Natural killer cell treated with Interleukin-12 subunit alpha and Interleukin-12 subunit beta and Interleukin-15 and Interleukin-18, amount 100 ng/mL, for 72 hours (primary cell): ENCODE measurements around the gene NBEAL2. TPM values are rescaled to one million over a fixed set of nuclear protein-coding genes. Genes with fewer than 3 reads are reported as not detected.
"Not testable (repeated sequence)": the region's sequence is repeated elsewhere in the genome, so short reads cannot be mapped to it uniquely, and the experiment has no call there.

Experiments
- ATAC-seq, 2 donors: fragments of 150-1000 bp; cut with Tn5 transposase in 1 of 2; sonication (Bioruptor Pico), chemical (Tn5 transposase) in 1 of 2; 2 replicates each; pipeline ENCODE4 v1.10.0; 2021
- DNase-seq: peaks from one replicate; pipeline ENCODE4 v3.0.0; 2022; ENCODE audit warnings: low spot score
- H3K27ac Mint-ChIP-seq, 2 donors: 1 replicate in 1 of 2; 2 replicates in 1 of 2; pipeline ENCODE4 v1.8.0; 2022; ENCODE audit warnings: mixed read lengths in 2 of 2, mild to moderate bottlenecking in 1 of 2, moderate library complexity in 1 of 2
- H3K27me3 Mint-ChIP-seq, 2 donors: 1 replicate in 1 of 2; 2 replicates in 1 of 2; pipeline ENCODE4 v1.8.0; 2022; ENCODE audit warnings: mixed read lengths in 2 of 2
- H3K36me3 Mint-ChIP-seq: one replicate; pipeline ENCODE4 v1.8.0; 2022; ENCODE audit warnings: mixed read lengths
- H3K4me1 Mint-ChIP-seq, 2 donors: 1 replicate in 1 of 2; 2 replicates in 1 of 2; pipeline ENCODE4 v1.8.0; 2022; ENCODE audit warnings: low read depth in 2 of 2, mixed read lengths in 2 of 2, mild to moderate bottlenecking in 1 of 2
- H3K4me3 Mint-ChIP-seq: one replicate; pipeline ENCODE4 v1.8.0; 2022; ENCODE audit warnings: mixed read lengths
- H3K9me3 Mint-ChIP-seq: 2 replicates; pipeline ENCODE4 v1.8.0; 2022; ENCODE audit warnings: mixed read lengths
- total RNA-seq, 2 donors: library from RNA; stranded (reverse); gene quantifications; one replicate each; pipeline ENCODE4 v1.2.3, GENCODE V29; 2022

The NBEAL2 gene
- total RNA-seq, 2 donors from 2014 or later = 121 to 255 TPM

DNA sequence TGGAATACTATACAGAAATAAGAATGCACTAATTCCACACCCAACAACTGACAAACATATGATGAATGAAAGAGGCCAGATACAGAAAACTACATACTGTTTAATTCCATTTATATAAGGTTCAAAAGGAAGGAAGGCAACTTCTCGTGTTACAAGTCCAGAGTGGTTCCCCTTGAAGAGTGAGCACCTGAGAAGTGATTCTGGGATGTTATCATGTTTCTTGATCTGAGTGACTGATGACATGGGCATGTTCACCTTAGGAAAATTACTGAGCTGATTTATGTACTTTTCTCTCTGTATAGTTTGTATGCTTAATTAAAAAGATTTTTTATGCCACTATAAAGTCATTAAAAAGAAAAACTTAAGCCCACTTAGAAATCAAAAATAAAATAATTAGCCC lies 16.5 kb upstream of the NBEAL2 start:
- H3K36me3 Mint-ChIP-seq = no peaks in the 10 kb centered on the region

DNA sequence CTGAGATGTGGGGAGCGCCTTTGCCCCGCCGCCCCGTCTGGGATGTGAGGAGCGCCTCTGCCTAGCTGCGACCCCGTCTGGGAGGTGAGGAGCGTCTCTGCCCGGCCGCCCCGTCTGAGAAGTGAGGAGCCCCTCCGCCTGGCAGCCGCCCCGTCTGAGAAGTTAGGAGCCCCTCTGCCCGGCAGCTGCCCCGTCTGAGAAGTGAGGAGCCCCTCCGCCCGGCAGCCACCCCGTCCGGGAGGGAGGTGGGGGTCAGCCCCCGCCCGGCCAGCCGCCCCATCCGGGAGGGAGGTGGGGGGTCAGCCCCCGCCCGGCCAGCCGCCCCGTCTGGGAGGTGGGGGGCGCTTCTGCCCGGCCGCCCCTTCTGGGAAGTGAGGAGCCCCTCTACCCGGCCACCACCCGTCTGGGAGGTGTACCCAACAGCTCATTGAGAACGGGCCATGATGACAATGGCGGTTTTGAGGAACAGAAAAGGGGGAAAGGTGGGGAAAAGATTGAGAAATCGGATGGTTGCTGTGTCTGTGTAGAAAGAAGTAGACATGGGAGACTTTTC lies 15.4 kb upstream of the NBEAL2 start:
- H3K4me3 Mint-ChIP-seq, H3K36me3 Mint-ChIP-seq, H3K27me3 Mint-ChIP-seq, H3K9me3 Mint-ChIP-seq, DNase-seq, H3K27ac Mint-ChIP-seq, ATAC-seq: not testable (repeated sequence)
- H3K4me1 Mint-ChIP-seq = peaks cover 75 to 76% of the 10 kb centered on the region in 2 donors

More for the DNA sequence above, 16.5 kb upstream of the NBEAL2 start:
- peaks cover 75 to 79% of the 10 kb centered on the region in 2 donors for H3K4me1 Mint-ChIP-seq
- no peaks in the 10 kb centered on the region for H3K27me3 Mint-ChIP-seq
- no peaks in the 10 kb centered on the region for H3K9me3 Mint-ChIP-seq
- no peak for ATAC-seq
- no peak for DNase-seq
- no peak overlapping the region for H3K4me3 Mint-ChIP-seq
- H3K27ac Mint-ChIP-seq = peak overlapping the region in 1 of 2 donors; percentile 8

DNA sequence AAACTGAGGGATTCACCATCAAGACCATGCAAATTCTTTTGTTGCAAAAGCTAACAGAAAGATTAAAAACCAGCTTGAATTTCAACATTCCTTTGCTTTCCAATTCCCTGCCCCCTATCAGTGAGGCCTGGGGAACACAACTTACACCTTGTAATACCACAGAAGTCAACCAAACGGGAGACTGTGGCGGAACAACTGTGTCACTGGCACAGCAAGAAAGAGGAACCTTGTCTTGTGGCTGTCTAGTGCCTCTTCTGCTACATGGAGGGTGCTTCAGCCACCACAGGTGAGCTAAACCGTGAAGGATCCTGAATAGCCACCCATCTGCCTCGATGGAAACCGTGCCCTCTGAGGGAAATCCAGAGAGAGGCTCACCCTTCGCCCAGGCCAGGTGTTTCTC lies 14.3 kb upstream of the NBEAL2 start:
- Mint-ChIP-seq H3K4me3 (no peak overlapping the region), H3K4me1 (peaks cover 73 to 76% of the 10 kb centered on the region in 2 donors), H3K9me3 (no peaks in the 10 kb centered on the region), H3K27ac (peak overlapping the region; percentile 47 to 65), H3K27me3 (no peaks in the 10 kb centered on the region), H3K36me3 (no peaks in the 10 kb centered on the region)
- DNase-seq (no peak), ATAC-seq (no peak)

DNA sequence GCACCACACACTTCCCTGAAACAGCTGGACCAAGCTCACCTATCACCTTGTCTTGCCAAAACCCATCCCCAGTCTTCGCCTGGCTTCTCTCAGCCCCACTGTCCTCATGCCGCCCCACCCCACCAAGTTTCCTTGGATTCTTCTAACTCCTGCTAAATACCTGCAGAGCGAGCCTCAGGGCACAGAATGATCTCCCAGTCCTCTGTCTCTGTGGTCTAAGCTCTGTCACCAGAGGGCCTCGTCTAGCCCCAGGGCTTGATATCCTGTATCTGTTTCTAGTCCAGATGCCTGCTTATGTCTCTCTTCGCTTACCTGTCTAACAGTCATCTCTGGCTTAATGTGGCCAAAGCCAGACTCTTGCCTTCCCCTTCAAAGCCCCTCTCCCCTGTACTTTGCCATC lies 12.7 kb upstream of the NBEAL2 start:
- ATAC-seq = peak; percentile 26 to 42
- H3K4me1 Mint-ChIP-seq = peaks cover 73% of the 10 kb centered on the region in 2 donors
- H3K27me3 Mint-ChIP-seq = no peaks in the 10 kb centered on the region
- H3K27ac Mint-ChIP-seq = peak overlapping the region; percentile 47 to 65
- no peaks in the 10 kb centered on the region for H3K9me3 Mint-ChIP-seq
- no peaks in the 10 kb centered on the region for H3K36me3 Mint-ChIP-seq
- H3K4me3 Mint-ChIP-seq = peak overlapping the region; percentile 18
- no peak for DNase-seq

DNA sequence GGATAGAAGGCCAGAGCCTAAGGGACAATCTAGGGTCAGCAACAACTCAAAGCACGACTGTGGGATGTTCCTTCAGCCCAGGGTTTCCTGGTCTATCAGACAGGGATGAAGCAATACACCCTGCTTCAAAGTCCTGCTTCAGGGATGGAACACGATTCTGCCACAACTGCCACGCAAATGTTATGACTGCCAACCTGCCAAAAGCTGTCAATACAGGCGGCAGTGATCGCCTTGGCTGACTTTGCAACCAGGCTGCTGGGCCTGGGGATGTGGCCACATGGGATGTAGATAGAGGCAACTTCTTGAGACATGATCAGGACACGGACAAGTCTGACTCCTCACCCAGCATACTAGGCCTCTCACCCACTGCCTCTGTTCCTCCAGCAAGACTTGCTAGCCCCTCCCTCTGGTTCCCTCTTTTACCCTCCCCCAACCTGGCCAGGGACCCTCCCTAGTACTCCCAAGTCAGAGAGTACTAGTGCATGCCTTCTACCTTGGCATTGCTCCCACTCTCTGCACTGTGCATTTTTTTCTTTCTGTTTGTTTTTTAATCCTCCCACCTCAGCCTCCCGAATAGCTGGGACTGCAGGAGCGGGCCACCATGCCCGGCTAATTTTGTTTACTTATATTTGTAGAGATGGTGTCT lies 10.6 kb upstream of the NBEAL2 start:
- no peaks in the 10 kb centered on the region for H3K27me3 Mint-ChIP-seq
- H3K9me3 Mint-ChIP-seq = no peaks in the 10 kb centered on the region
- H3K4me3 Mint-ChIP-seq = no peak overlapping the region
- ATAC-seq = no peak
- H3K27ac Mint-ChIP-seq = peak overlapping the region in 1 of 2 donors; percentile 68
- DNase-seq = no peak
- peaks cover 6% of the 10 kb centered on the region for H3K36me3 Mint-ChIP-seq
- H3K4me1 Mint-ChIP-seq = peaks cover 77 to 78% of the 10 kb centered on the region in 2 donors

DNA sequence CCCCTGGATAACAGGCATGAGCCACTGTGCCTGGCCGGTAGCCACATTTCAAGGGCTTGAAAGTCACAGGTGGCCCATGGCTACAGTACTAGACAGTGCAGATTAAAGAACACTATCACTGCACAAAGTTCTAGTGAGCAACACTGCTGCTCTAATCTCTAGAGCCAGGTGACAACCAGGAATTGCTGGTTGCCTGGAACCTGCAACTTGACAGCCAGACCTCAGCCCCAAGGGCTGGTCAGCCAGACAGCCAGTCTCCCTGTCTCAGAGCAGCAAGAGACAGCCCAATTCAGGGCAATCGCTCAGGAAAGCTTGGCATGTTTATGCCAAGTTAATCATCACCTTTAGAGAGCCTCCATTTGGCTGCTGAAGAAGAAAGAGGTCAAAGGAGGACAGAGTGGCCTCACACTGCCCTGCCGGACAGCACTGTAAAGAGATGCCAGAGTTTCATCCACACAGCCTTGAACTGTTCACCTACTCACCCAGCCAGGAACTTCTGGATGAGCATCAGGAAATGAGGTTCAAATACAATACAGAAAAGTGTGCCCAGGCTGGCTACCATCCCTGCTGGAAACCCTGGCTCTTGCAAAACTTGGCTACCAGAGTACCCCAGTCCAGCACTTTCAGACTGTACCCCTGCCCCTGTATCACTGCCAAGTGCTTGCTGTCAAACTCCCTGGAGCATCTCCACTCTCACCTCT lies 8.9 kb upstream of the NBEAL2 start:
- peaks cover 10% of the 10 kb centered on the region for H3K36me3 Mint-ChIP-seq

DNA sequence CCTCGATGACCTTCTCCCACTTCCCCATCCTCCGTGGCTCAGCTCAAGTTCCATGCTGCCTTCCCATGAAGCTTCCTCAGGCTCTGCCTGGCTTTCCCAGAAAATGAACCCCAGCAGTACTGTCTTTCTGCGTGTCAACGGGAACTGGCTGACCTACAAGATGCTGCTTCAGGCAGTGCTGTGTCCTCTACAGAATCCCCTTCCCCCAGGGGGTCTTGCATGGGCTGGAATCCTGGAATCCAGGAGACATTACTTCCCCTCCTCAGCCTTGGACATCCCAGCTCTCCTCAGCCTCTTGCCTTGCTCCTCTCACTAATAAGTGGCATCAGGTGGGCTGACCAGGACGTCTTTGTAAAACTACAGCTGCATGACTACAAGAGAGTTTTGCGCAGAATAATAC lies 8.3 kb upstream of the NBEAL2 start:
- Mint-ChIP-seq H3K4me1 (peaks cover 77 to 79% of the 10 kb centered on the region in 2 donors), H3K4me3 (peak overlapping the region; percentile 77), H3K27me3 (no peaks in the 10 kb centered on the region), H3K9me3 (no peaks in the 10 kb centered on the region), H3K27ac (peak overlapping the region; percentile 83 to 93), H3K36me3 (peaks cover 10% of the 10 kb centered on the region)
- DNase-seq (peak; percentile 31), ATAC-seq (no peak)

More for the DNA sequence above, 8.9 kb upstream of the NBEAL2 start:
- Mint-ChIP-seq H3K27ac (peak overlapping the region; percentile 83 to 93), H3K9me3 (no peaks in the 10 kb centered on the region), H3K4me3 (no peak overlapping the region), H3K27me3 (no peaks in the 10 kb centered on the region), H3K4me1 (peaks cover 82 to 83% of the 10 kb centered on the region in 2 donors)
- DNase-seq (no peak), ATAC-seq (no peak)

DNA sequence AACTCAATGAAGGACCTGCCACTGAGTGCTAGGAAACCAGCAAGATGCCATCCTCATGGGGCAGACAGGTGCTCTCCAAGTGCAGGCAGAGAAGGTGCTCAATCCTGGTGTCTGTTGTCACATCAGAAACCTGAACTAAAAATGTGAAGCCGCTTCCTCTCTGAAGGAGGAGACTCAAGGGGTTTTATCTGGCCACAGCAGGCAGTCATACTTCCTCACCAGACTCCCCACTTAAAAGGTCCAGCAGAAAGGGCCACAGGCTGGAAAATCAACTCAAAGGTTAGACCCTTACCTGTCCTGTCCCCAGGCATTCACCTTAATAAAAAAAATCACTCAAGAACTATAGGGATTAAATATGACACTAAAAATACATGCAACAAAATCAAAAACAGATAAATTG lies 7.7 kb upstream of the NBEAL2 start:
- Mint-ChIP-seq H3K4me3 (peak overlapping the region; percentile 77), H3K27ac (peak overlapping the region; percentile 83 to 93), H3K9me3 (no peaks in the 10 kb centered on the region), H3K36me3 (peaks cover 10% of the 10 kb centered on the region), H3K27me3 (no peaks in the 10 kb centered on the region), H3K4me1 (peaks cover 71 to 79% of the 10 kb centered on the region in 2 donors)
- ATAC-seq (no peak), DNase-seq (peak; percentile 60)

DNA sequence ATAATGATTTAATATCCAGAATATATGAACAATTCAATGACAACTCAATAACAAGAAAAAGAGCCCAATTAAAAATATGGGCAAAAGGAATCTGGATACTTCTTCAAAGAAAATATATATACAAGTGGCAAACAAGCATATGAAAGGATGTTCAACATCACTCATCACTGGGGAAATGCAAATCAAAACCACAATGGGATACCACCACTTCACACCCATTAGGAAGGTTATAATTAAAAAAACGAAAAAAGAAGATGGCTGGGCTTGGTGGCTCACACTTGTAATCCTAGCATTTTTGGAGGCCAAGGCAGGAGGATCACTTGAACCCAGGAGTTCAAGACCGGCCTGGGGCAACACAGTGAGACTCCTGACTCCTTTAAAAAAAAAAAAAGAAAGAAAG lies 7.1 kb upstream of the NBEAL2 start:
- H3K4me3 Mint-ChIP-seq = peak overlapping the region; percentile 77
- peaks cover 10% of the 10 kb centered on the region for H3K36me3 Mint-ChIP-seq
- peaks cover 65 to 79% of the 10 kb centered on the region in 2 donors for H3K4me1 Mint-ChIP-seq
- H3K27ac Mint-ChIP-seq = peak overlapping the region; percentile 83 to 93
- no peaks in the 10 kb centered on the region for H3K27me3 Mint-ChIP-seq
- H3K9me3 Mint-ChIP-seq = no peaks in the 10 kb centered on the region
- ATAC-seq = no peak
- peak; percentile 56 for DNase-seq

DNA sequence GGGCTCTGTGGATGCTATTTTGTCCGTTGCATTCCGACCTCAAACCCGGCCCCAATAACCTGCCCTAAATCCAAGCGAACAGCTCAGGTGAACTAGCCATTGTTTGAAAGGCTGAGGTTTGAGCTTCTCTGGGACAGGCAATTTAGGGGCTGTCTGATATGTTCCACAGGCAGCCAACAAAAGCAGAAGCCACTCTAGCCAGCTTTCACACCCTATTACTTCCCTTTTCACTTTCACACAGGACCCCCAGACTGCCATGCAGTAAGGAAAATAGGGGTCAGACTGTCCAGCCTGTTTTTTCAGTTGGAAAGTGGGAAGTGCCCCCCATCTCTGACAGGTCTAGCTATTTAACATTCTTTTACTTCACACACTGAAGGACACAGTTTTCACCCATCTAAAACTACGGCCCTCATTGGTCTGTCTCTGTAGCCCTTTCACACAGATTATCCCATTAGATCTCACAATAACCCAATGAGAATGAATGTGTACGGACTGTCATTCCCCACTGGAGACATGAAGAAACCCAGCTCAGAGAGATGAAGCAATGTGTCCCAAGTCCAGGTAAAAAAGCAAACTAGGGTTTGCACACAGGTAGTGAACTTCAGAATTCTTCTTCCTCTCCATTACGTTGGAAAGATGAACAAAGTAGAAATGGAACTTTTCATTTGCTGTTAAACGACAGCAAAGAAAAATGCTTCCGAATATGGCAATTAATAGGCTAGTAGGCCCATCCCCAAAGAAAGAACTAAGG lies 4.9 kb upstream of the NBEAL2 start:
- Mint-ChIP-seq H3K27me3 (no peaks in the 10 kb centered on the region), H3K27ac (peak overlapping the region; percentile 60 to 97), H3K36me3 (peaks cover 10% of the 10 kb centered on the region), H3K4me1 (peaks cover 55 to 68% of the 10 kb centered on the region in 2 donors), H3K9me3 (no peaks in the 10 kb centered on the region), H3K4me3 (peak overlapping the region; percentile 96)
- DNase-seq (no peak), ATAC-seq (no peak)

DNA sequence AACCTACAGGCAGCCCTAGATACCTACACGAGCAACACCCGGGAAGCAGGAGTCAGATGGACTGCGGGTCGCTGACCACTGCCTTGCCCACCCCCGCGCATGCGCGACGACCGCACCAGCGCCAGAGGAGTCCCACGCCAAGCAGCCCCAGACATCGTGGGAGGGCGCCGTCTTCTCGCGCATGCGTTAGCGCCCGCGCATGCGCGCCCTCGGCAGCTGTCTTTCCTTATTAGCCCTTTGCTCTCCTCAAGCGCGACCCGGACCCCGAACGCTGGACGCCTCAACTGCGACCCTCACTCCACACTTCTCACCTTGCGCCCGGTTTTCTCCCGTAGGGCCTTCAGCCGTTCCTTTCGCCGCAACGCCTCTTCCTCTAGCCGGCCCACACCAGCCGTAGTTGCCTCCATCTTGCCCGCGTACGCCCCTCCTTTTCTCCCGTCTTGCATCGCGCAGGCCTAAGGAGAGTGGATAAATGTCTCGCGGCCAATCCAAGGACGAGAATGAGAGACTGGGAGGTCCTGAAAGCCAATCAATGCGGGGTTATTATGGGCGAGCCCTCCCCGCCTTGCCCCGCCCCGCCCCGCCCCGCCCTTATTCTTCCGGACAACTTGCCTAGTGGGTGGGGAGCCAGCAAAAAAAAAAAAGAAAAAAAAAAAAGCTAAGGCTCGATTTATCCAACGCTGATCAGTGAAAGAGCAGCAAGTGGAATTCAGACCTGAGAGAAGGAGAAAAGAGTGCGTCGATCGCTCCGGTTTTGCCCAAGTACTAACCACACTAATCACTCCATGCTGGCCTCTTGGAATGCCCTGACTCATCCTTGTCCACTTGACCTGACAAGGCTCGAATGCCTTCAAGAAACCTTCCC lies 2.9 kb upstream of the NBEAL2 start, which contains the start of gene CCDC12:
Gene CCDC12, minus strand, starts transcription at position 420 of the 865 bp plus-strand sequence. Its CDS starts 13 bp downstream, at position 407.
- H3K9me3 Mint-ChIP-seq = no peaks in the 10 kb centered on the region
- H3K4me1 Mint-ChIP-seq = peaks cover 44 to 51% of the 10 kb centered on the region in 2 donors
- peak within 1 kb of the TSS; percentile 96 for H3K4me3 Mint-ChIP-seq
- ATAC-seq = peak; percentile 87 to 90
- no peaks in the 10 kb centered on the region for H3K27me3 Mint-ChIP-seq
- peaks cover 10% of the 10 kb centered on the region for H3K36me3 Mint-ChIP-seq
- peak within 1 kb of the TSS; percentile 89 to 97 for H3K27ac Mint-ChIP-seq
- DNase-seq = peak; percentile 97

DNA sequence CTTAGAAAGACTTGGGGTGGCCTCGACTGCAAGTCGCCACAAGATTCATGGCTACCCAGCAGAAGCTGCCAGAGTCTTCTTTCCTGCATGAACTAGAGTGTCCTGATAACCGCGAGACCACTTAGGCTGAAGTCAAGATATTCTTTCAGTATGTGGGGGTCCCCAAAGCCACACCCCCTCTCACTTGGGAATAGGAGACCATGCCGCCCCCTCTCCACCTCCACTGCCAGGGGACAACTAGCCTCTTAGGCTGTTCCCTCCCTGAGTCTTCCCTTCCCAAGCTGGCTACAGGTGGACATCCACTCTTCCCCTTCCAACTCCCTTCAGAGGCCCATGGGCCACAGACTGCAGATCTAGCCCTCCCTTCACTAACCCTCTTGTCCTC lies 1.7 kb upstream of the NBEAL2 start:
- Mint-ChIP-seq H3K4me3 (peak overlapping the region; percentile 96), H3K27ac (peak overlapping the region; percentile 89 to 97), H3K4me1 (peaks cover 42 to 44% of the 10 kb centered on the region in 2 donors), H3K36me3 (peaks cover 5% of the 10 kb centered on the region), H3K9me3 (no peaks in the 10 kb centered on the region), H3K27me3 (no peaks in the 10 kb centered on the region)
- DNase-seq (no peak), ATAC-seq (no peak)

DNA sequence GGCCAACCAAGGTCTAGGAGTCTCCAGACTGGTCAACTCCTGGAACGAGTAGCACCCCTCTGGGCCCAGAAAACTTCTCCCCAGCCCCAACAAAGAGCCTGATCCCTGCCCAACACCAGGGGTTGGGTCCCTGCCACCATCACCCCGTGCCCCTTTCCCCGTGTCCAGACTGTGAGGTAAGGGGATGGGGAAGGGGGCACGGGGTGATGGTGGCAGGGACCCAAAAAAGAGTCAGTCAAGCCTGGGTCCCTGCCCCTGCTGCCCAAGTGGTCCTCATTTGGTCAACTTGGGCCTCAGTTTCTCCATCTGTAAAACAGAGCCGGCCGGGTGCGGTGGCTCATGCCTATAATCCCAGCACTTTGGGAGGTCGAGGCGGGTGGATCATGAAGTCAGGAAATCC lies 1.1 kb upstream of the NBEAL2 start:
- Mint-ChIP-seq H3K4me1 (peaks cover 41 to 45% of the 10 kb centered on the region in 2 donors), H3K27ac (peak overlapping the region; percentile 89 to 97), H3K4me3 (peak overlapping the region; percentile 96), H3K9me3 (no peaks in the 10 kb centered on the region), H3K27me3 (no peaks in the 10 kb centered on the region), H3K36me3 (peaks cover 5% of the 10 kb centered on the region)
- ATAC-seq (no peak), DNase-seq (no peak)
